Peyer's patch (tissue), 4 donors: ENCODE results near the gene CPNE7. TPM values are rescaled to one million over a fixed set of nuclear protein-coding genes. Genes with fewer than 3 reads are reported as not detected.
A peak's percentile ranks its signal among the peaks of the same experiment; 100 is the strongest.

ENCODE experiments used
- DNase-seq, 3 donors: peaks; one replicate each; pipeline ENCODE4 v3.0.0-alpha.2; 2017 to 2019
- H3K27ac ChIP-seq, 4 donors: fragments of 200-600 bp; sonication (generic); one replicate each; pipeline ENCODE4 v1.5.1; 2016 to 2019
- H3K27me3 ChIP-seq, 2 donors: fragments of 200-600 bp; sonication (generic); one replicate each; pipeline ENCODE4 v1.5.1; 2019
- H3K36me3 ChIP-seq, 3 donors: fragments of 200-600 bp; sonication (generic); one replicate each; pipeline ENCODE4 v1.5.1; 2016 to 2019
- H3K4me1 ChIP-seq, 4 donors: fragments of 200-600 bp; sonication (generic); one replicate each; pipeline ENCODE4 v1.5.1; 2016 to 2019
- H3K4me3 ChIP-seq, 4 donors: fragments of 200-600 bp; sonication (generic); 1 replicate in 3 of 4; 2 replicates in 1 of 4; pipeline ENCODE4 v1.5.1; 2016 to 2019; ENCODE audit warnings: mild to moderate bottlenecking in 1 of 4
- H3K9me3 ChIP-seq, 4 donors: fragments of 200-600 bp; sonication (generic); one replicate each; pipeline ENCODE4 v1.5.1; 2016 to 2019; ENCODE audit warnings: mild to moderate bottlenecking in 1 of 4
- POLR2A ChIP-seq, 2 donors: fragments of 450-650 bp; IDR thresholded peaks; one replicate each; pipeline ENCODE4 v1.5.1; 2017; ENCODE audit warnings: antibody characterized with exemption in 2 of 2, mild to moderate bottlenecking in 2 of 2, moderate library complexity in 2 of 2
- total RNA-seq, 4 donors: library from RNA; depleted of rRNA; stranded (reverse); fragments of >200 nt; gene quantifications; one replicate each; pipeline ENCODE4 v1.1.0, GENCODE V29; 2016
- TF ChIP-seq, protein P1 (sequence below), 6 experiments: fragments of 450-650 bp in 4 of 6; fragments of 200-600 bp in 2 of 6; sonication (generic) in 1 of 6; IDR thresholded peaks; one replicate each; pipeline ENCODE4 v1.5.1; 2017 to 2019; ENCODE audit warnings: antibody characterized with exemption in 6 of 6, mild to moderate bottlenecking in 3 of 6, moderate library complexity in 1 of 6

The CPNE7 gene
- total RNA-seq, 4 donors from 2014 or later = 7.4 to 48.7 (median 13.5) TPM

DNA sequence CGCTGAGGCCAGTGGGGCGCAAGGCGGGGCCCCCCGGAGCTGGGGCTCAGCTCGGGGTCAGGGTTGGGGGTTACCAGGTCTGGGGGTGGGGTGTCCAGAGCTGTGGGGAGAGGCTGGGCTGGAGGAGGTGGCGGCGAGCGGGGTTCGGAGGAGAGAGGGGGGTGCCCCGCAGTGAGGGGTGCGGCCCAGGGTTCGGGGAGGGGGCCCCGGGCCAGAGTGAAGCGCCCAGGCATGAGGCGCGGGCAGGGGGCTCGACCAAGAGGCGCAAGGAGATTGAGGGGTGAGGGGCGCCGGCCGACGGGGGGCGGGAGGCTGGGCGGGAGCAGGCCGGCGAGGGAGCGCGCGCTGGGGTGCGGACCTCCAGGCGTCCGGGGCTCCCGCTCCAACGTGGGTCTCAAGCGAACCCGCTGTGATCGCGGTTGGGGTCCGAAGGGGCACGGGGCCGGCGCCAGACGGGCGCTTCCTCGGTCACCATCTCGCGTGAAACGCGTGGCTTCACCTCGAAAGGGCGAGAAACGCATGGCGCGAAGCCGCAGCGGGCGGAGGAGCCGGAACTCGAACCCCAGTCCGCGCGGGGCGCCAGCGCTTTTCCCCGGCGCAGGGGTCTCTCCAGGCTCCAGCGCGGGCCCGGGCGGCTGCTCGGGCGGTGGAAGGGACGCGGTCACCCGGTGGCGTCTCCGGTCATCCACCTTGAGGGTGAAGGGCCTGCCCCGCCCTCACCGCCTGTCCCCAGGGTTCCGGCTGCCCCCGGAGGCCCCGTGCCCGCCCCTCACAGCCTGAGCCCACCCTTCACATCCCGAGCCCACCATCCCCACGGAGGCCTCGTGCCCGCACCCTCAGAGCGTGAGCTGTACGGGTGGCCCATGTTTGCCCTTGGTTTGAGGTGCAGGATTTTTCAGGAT is 846 bp downstream of the CPNE7 start:
- TF ChIP-seq POLR2A (IDR thresholded peaks at IDR 0.05) = no peak
- TF ChIP-seq, protein P1, sequence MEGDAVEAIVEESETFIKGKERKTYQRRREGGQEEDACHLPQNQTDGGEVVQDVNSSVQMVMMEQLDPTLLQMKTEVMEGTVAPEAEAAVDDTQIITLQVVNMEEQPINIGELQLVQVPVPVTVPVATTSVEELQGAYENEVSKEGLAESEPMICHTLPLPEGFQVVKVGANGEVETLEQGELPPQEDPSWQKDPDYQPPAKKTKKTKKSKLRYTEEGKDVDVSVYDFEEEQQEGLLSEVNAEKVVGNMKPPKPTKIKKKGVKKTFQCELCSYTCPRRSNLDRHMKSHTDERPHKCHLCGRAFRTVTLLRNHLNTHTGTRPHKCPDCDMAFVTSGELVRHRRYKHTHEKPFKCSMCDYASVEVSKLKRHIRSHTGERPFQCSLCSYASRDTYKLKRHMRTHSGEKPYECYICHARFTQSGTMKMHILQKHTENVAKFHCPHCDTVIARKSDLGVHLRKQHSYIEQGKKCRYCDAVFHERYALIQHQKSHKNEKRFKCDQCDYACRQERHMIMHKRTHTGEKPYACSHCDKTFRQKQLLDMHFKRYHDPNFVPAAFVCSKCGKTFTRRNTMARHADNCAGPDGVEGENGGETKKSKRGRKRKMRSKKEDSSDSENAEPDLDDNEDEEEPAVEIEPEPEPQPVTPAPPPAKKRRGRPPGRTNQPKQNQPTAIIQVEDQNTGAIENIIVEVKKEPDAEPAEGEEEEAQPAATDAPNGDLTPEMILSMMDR (IDR thresholded peaks at IDR 0.05) = no peak
- no peaks in the 10 kb centered on the region for H3K36me3 ChIP-seq
- H3K4me3 ChIP-seq = peak overlapping the region in 3 of 4 donors; percentile 38 to 46 (median 44)
- peaks cover 0 to 5% of the 10 kb centered on the region in 2 donors for H3K27me3 ChIP-seq
- H3K9me3 ChIP-seq = no peaks in the 10 kb centered on the region
- H3K27ac ChIP-seq = no peak overlapping the region
- no peak for DNase-seq
- H3K4me1 ChIP-seq = peaks cover 0 to 29% (median 14%) of the 10 kb centered on the region in 4 donors

DNA sequence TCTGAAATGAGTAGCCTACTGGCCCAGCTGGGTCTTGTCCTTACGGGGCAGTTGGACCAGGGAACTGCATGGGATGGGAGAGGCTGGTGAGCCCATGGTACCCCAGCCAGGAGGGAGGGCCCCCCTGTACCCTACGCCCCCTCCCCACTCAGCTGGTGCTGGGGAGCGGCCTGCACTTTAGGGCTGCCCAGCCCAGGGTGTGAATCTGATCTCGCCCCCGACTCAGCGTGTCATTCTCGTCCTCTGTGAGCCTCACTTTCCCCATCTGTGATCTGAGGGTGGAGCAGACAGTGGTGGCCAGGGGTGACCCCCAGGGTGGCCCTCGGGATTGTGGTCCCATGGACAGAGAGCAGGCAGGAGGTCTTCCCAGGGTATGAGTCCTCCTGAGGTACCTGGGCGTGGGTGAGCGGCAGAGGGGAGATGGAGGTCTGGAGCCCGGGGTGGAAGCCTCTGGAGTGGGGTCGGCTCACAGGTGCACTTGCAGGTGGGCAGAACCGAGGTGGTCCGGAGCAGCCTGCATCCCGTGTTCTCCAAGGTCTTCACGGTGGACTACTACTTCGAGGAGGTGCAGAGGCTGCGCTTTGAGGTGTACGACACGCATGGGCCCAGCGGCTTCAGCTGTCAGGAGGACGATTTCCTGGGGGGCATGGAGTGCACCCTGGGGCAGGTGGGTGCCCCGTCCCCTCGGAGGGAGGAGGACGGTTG is 1.6 kb downstream of the CPNE7 start:
- DNase-seq = no peak
- Histone ChIP-seq H3K4me1 (peaks cover 0 to 35% (median 14%) of the 10 kb centered on the region in 4 donors), H3K27ac (no peak overlapping the region), H3K9me3 (no peaks in the 10 kb centered on the region), H3K4me3 (no peak overlapping the region), H3K36me3 (no peaks in the 10 kb centered on the region), H3K27me3 (peaks cover 0 to 5% of the 10 kb centered on the region in 2 donors)
- TF ChIP-seq POLR2A (IDR thresholded peaks at IDR 0.05) = no peak
- TF ChIP-seq, protein P1 (IDR thresholded peaks at IDR 0.05) = no peak

DNA sequence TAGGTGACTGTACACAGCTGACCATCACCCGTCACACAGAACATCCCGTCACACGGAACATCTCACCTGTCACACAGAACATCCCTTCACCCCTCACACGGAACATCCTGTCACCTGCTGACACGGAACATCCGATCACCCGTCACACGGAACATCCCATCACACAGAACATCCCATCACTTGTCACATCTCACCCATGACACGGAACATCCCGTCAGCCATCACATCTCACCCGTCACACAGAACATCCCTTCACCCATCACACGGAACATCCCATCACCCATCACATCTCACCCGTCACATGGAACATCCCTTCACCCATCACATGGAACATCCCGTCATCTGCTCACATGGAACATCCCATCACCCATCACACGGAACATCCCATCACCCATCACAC is 3.8 kb downstream of the CPNE7 start:
- Histone ChIP-seq H3K4me1 (peaks cover 0 to 34% (median 13%) of the 10 kb centered on the region in 4 donors), H3K27ac (no peak overlapping the region), H3K27me3 (peaks cover 0 to 5% of the 10 kb centered on the region in 2 donors), H3K9me3 (no peaks in the 10 kb centered on the region), H3K4me3 (no peak overlapping the region), H3K36me3 (no peaks in the 10 kb centered on the region)
- DNase-seq = no peak
- no peak for TF ChIP-seq POLR2A (IDR thresholded peaks at IDR 0.05)
- TF ChIP-seq, protein P1 (IDR thresholded peaks at IDR 0.05) = no peak

DNA sequence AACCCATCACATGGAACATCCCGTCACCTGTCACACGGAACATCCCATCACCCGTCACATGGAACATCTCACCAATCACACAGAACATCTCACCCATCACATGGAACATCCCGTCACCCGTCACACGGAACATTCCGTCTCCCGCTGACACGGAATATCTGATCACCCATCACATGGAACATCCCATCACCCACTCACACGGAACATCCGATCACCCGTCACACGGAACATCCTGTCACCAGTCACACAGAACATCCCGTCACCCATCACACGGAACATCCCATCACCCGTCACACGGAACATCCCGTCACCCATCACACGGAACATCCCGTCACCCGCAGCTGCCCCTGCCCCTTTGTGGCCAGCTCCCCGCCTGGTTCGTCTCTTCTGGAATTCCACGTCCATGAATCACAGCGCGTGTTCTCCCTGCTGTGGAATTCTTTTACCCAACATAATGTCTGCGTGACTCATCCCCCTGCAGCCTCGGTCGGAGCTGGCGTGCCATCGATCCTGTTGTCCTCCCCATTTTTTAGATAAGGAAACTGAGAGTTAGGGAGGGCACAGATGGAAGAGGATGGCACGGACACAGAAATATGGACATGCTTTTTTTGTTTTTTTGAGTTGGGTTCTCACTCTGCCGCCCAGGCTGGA is 5.6 kb downstream of the CPNE7 start:
- Histone ChIP-seq H3K27ac (no peak overlapping the region), H3K36me3 (no peaks in the 10 kb centered on the region), H3K4me1 (peaks cover 0 to 18% (median 0%) of the 10 kb centered on the region in 4 donors), H3K4me3 (no peak overlapping the region), H3K9me3 (no peaks in the 10 kb centered on the region), H3K27me3 (no peaks in the 10 kb centered on the region)
- TF ChIP-seq, protein P1 (IDR thresholded peaks at IDR 0.05) = no peak
- TF ChIP-seq POLR2A (IDR thresholded peaks at IDR 0.05) = no peak
- no peak for DNase-seq

DNA sequence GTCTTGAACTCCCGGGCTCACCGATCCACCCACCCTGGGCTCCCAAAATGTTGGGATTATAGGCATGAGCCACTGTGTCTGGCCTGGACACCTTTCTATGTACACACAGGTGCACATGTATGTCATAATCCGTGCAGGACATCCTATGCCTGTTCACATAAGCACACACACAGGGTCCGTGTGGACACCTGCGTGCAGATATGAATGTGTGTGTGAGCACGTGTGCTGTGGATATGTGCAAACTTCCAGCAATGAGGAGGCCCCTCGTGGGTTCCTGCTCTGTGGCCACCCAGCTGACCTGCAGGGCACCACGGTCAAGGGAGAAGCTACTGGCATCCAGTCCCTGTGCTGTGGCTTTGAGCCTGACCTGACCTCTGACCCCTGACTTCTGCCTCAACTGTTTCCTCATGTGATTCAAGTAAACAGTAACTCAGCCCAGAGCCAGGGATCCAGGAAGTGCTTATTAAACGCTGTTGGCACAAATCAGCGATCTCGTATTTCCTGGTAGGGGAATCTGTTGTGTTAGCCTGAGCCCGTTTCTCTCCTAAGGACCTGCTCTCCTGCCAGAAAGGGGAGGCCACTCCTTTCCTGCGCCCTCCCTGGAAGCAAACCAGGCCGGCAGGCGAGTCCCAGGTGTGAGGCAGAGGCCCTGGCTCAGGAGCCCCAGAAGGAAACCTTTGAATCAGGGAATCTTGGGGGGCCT is 6.5 kb downstream of the CPNE7 start:
- Histone ChIP-seq H3K4me3 (no peak overlapping the region), H3K36me3 (no peaks in the 10 kb centered on the region), H3K27me3 (no peaks in the 10 kb centered on the region), H3K4me1 (peaks cover 0 to 16% (median 0%) of the 10 kb centered on the region in 4 donors), H3K9me3 (no peaks in the 10 kb centered on the region), H3K27ac (peak overlapping the region in 3 of 4 donors; percentile 58 to 79 (median 60))
- TF ChIP-seq, protein P1 (IDR thresholded peaks at IDR 0.05) = no peak
- DNase-seq = no peak
